ENCODE results near the gene MEIS3. TPM values are rescaled to one million over a fixed set of nuclear protein-coding genes. Genes with fewer than 3 reads are reported as not detected.

Gene MEIS3
- total RNA-seq, 6 donors from 2014 or later: 1.7 to 7.1 (median 3.8) TPM; not detected in 1

DNA sequence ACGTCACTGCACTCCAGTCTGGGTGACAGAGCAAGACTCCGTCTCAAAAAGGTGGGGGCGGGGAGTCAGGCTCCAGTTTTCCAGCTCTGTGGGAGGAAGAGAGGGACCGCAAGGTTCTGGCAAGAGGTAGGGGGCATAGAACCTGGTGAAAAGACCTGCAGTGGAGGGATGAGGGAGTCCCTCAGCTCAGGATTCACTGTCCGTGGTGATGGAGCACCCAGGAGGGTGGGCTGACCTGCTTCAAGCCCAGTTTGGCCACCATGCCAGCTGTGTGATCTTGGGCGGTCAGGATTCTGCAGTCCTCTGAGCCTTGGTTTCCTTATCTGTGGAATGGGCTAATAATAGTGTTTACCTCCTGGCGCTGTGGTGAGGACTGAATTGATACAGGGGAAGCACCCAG lies 31.2 kb upstream of the MEIS3 start:
- TF ChIP-seq POLR2AphosphoS5 (IDR thresholded peaks at IDR 0.05) (no peak), POLR2A (IDR thresholded peaks at IDR 0.05) (no peak), EP300 (IDR thresholded peaks at IDR 0.05) (no peak)
- TF ChIP-seq, protein P1, sequence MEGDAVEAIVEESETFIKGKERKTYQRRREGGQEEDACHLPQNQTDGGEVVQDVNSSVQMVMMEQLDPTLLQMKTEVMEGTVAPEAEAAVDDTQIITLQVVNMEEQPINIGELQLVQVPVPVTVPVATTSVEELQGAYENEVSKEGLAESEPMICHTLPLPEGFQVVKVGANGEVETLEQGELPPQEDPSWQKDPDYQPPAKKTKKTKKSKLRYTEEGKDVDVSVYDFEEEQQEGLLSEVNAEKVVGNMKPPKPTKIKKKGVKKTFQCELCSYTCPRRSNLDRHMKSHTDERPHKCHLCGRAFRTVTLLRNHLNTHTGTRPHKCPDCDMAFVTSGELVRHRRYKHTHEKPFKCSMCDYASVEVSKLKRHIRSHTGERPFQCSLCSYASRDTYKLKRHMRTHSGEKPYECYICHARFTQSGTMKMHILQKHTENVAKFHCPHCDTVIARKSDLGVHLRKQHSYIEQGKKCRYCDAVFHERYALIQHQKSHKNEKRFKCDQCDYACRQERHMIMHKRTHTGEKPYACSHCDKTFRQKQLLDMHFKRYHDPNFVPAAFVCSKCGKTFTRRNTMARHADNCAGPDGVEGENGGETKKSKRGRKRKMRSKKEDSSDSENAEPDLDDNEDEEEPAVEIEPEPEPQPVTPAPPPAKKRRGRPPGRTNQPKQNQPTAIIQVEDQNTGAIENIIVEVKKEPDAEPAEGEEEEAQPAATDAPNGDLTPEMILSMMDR (IDR thresholded peaks at IDR 0.05): no peak
- no peak overlapping the region for H3K4me3 ChIP-seq
- no peak for ATAC-seq (ENCODE audit: low FRiP score in 2 of 2)
- peaks cover 0 to 7% (median 2%) of the 10 kb centered on the region in 4 donors for H3K9me3 ChIP-seq
- peaks cover 9 to 28% (median 22%) of the 10 kb centered on the region in 4 donors for H3K4me1 ChIP-seq
- H3K36me3 ChIP-seq: no peaks in the 10 kb centered on the region
- no peak for DNase-seq
- peaks cover 0 to 29% (median 15%) of the 10 kb centered on the region in 4 donors for H3K27me3 ChIP-seq
- no peak overlapping the region for H3K27ac ChIP-seq
- WGBS, 2 donors: 59 to 67% methylated on average over 7 of the region's 7 CpGs

DNA sequence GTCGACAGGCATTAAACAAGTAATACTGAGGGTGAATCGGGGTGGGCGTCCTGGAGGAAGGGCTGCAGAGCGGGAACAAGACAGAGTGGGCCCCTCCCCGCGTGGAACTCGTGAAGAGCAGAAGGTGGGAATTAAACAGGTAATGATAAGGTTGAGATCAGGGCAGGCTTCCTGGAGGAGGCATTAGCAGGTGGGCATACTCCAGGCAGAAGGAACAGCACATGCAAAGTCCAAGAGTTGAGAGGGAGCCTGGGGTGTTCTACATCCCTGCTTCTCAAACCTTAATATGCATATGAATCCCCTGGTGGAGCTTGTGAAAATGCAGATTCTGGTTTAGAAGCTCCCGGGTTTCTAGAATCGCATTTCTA lies 29.0 kb upstream of the MEIS3 start:
- Histone ChIP-seq H3K27me3 (peaks cover 0 to 50% (median 28%) of the 10 kb centered on the region in 4 donors), H3K36me3 (no peaks in the 10 kb centered on the region), H3K9me3 (peaks cover 0 to 6% (median 0%) of the 10 kb centered on the region in 4 donors), H3K4me3 (no peak overlapping the region), H3K27ac (no peak overlapping the region), H3K4me1 (peaks cover 9 to 42% (median 29%) of the 10 kb centered on the region in 4 donors)
- WGBS, 2 donors: 27 to 33% methylated on average over 9 of the region's 9 CpGs
- ATAC-seq (ENCODE audit: low FRiP score in 2 of 2) (no peak), DNase-seq (no peak)
- TF ChIP-seq, protein P1 (IDR thresholded peaks at IDR 0.05): no peak

GRCh38 chr19:47447470-47448359 lies 28.4 kb upstream of the MEIS3 start:
- ATAC-seq (ENCODE audit: low FRiP score in 2 of 2): peak; percentile 23 to 69
- peaks cover 0 to 6% (median 0%) of the 10 kb centered on the region in 4 donors for H3K9me3 ChIP-seq
- peaks cover 9 to 42% (median 29%) of the 10 kb centered on the region in 4 donors for H3K4me1 ChIP-seq
- TF ChIP-seq EP300 (IDR thresholded peaks at IDR 0.05): no peak
- no peak for TF ChIP-seq POLR2A (IDR thresholded peaks at IDR 0.05)
- TF ChIP-seq, protein P1 (IDR thresholded peaks at IDR 0.05): peak in 1 of 6 experiments; percentile 16
- no peak for TF ChIP-seq POLR2AphosphoS5 (IDR thresholded peaks at IDR 0.05)
- H3K4me3 ChIP-seq: peak overlapping the region in 1 of 4 donors; percentile 17
- 6 to 10% methylated on average over 15 to 81 of the region's 95 CpGs for WGBS, 2 donors
- peaks cover 0 to 54% (median 30%) of the 10 kb centered on the region in 4 donors for H3K27me3 ChIP-seq
- DNase-seq: peak; percentile 31 to 89
- H3K27ac ChIP-seq: no peak overlapping the region
- H3K36me3 ChIP-seq: no peaks in the 10 kb centered on the region

DNA sequence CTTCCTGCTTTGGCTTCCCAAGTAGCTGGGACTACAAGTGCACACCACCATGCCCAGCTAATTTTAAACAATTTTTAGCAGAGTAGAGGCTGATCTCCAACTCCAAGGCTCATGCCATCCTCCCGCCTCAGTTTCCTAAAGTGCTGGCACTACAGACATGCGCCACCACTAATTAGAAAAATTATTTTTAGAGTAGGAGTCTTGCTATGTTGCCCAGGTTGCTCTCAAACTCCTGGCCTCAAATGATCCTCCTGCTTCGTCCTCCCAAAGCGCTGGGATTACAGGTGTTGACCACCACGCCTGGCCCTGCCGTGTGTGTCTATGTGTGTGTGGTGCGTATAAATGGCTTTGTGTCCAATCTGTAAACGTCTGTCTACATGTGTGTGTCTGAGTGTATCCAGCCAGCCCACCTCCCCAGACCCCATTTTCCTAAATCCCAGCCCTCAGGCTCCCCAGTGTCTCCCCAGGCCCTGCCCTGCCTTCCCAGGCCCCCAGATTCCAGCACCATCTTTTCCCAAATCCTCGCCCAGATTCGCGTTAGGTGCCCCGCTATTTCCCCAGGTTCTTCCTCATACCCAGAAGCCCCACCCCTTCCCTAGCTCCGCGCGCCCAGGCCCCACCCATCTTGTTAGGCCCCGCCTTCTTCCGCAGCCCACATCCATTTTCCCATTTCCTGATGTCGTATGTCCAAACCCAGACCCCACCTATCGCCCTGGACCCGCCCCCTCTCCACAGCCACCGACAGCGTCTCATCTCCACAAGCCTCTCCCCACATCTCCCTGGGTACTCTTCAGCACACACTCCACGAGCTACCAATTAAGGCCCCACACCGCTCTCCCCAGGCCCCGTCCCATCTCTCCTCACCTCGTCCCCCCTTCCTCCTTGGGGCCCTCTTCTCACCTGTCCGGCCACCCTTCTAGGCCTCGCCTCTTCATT lies 27.5 kb upstream of the MEIS3 start:
- peaks cover 0 to 54% (median 30%) of the 10 kb centered on the region in 4 donors for H3K27me3 ChIP-seq
- peaks cover 0 to 6% (median 0%) of the 10 kb centered on the region in 4 donors for H3K9me3 ChIP-seq
- peak overlapping the region in 1 of 4 donors; percentile 17 for H3K4me3 ChIP-seq
- no peak for TF ChIP-seq EP300 (IDR thresholded peaks at IDR 0.05)
- no peak for TF ChIP-seq POLR2A (IDR thresholded peaks at IDR 0.05)
- TF ChIP-seq POLR2AphosphoS5 (IDR thresholded peaks at IDR 0.05): no peak
- TF ChIP-seq, protein P1 (IDR thresholded peaks at IDR 0.05): no peak
- no peak overlapping the region for H3K27ac ChIP-seq
- peak; percentile 20 to 60 for ATAC-seq (ENCODE audit: low FRiP score in 2 of 2)
- peak; percentile 24 to 82 for DNase-seq
- 18 to 21% methylated on average over 26 to 28 of the region's 28 CpGs for WGBS, 2 donors
- peaks cover 9 to 42% (median 29%) of the 10 kb centered on the region in 4 donors for H3K4me1 ChIP-seq
- H3K36me3 ChIP-seq: no peaks in the 10 kb centered on the region

Data from upper lobe of left lung (tissue), 6 donors.